Activated CD8-positive, alpha-beta memory T cell treated with anti-CD3 and anti-CD28 coated beads, Interleukin-2, amount 50 U/mL, for 24 hours (primary cell): Measurements from ENCODE around the gene TMEM47.

ENCODE experiments used
- DNase-seq: peaks from one replicate; pipeline ENCODE4 v3.0.0-alpha.2; 2020; ENCODE audit errors: extremely low read depth

Gene TMEM47

GRCh38 chrX:34656842-34657725, at the start of gene TMEM47:
TMEM47 (minus strand) TSS chrX:34657285; CDS start chrX:34657029, 256 bp downstream.
- no peak for DNase-seq

GRCh38 chrX:34687095-34687494, 30.0 kb upstream of the TMEM47 start:
- no peak for DNase-seq

GRCh38 chrX:34659575-34659974, 2.5 kb upstream of the TMEM47 start:
- no peak for DNase-seq

- DNase-seq, result no peak
Measured at GRCh38 chrX:34658326-34658725, 1.2 kb upstream of the TMEM47 start.

GRCh38 chrX:34657726-34658070, 613 bp upstream of the TMEM47 start:
- DNase-seq, result no peak

- DNase-seq, result no peak
Measured at GRCh38 chrX:34656467-34656841, 631 bp downstream of the TMEM47 start.

GRCh38 chrX:34655501-34656455, 1.3 kb downstream of the TMEM47 start:
- no peak for DNase-seq

GRCh38 chrX:34654696-34655490, 2.2 kb downstream of the TMEM47 start:
- DNase-seq, result no peak

- DNase-seq, result no peak
Measured at GRCh38 chrX:34653811-34654210, 3.3 kb downstream of the TMEM47 start.

- no peak for DNase-seq
Measured at GRCh38 chrX:34642849-34643248, 14.2 kb downstream of the TMEM47 start.

GRCh38 chrX:34638116-34638515, 19.0 kb downstream of the TMEM47 start:
- DNase-seq, result no peak

- no peak for DNase-seq
Measured at GRCh38 chrX:34634349-34634748, 22.7 kb downstream of the TMEM47 start.

- no peak for DNase-seq
Measured at GRCh38 chrX:34632384-34632783, 24.7 kb downstream of the TMEM47 start.

GRCh38 chrX:34631479-34632220, 25.4 kb downstream of the TMEM47 start:
- DNase-seq, result no peak

- no peak for DNase-seq
Measured at GRCh38 chrX:34629572-34629971, 27.5 kb downstream of the TMEM47 start.

GRCh38 chrX:34624416-34624815, 32.7 kb downstream of the TMEM47 start:
- no peak for DNase-seq

GRCh38 chrX:34619920-34620319, 37.2 kb downstream of the TMEM47 start:
- no peak for DNase-seq

- no peak for DNase-seq
Measured at GRCh38 chrX:34612036-34612435, 45.0 kb downstream of the TMEM47 start.

- no peak for DNase-seq
Measured at GRCh38 chrX:34598362-34598761, 58.7 kb downstream of the TMEM47 start.

- no peak for DNase-seq
Measured at GRCh38 chrX:34586936-34587335, 70.1 kb downstream of the TMEM47 start.

GRCh38 chrX:34586346-34586911, 70.7 kb downstream of the TMEM47 start:
- no peak for DNase-seq
